ENCODE results near the gene DACH1.

DACH1 gene

GRCh38 chr13:71695662-71696061 lies 171.3 kb downstream of the DACH1 start:
- DNase-seq = no peak

- DNase-seq = no peak
These were observed 181.9 kb downstream of the DACH1 start for GRCh38 chr13:71685072-71685471.

GRCh38 chr13:71681901-71682613 lies 184.9 kb downstream of the DACH1 start:
- DNase-seq = no peak

- no peak for DNase-seq
These were observed 189.9 kb downstream of the DACH1 start for GRCh38 chr13:71677124-71677523.

- DNase-seq = no peak
These were observed 194.5 kb downstream of the DACH1 start for GRCh38 chr13:71672512-71672911.

- no peak for DNase-seq
These were observed 203.6 kb downstream of the DACH1 start for GRCh38 chr13:71663431-71663830.

GRCh38 chr13:71661921-71662320 lies 205.1 kb downstream of the DACH1 start:
- no peak for DNase-seq

GRCh38 chr13:71659404-71659803 lies 207.6 kb downstream of the DACH1 start:
- no peak for DNase-seq

GRCh38 chr13:71645467-71645866 lies 221.5 kb downstream of the DACH1 start:
- DNase-seq = no peak

- DNase-seq = no peak
These were observed 222.4 kb downstream of the DACH1 start for GRCh38 chr13:71644579-71644978.

- DNase-seq = no peak
These were observed 223.6 kb downstream of the DACH1 start for GRCh38 chr13:71643448-71643860.

- DNase-seq = no peak
These were observed 228.3 kb downstream of the DACH1 start for GRCh38 chr13:71638751-71639150.

GRCh38 chr13:71634602-71635443 lies 232.2 kb downstream of the DACH1 start:
- no peak for DNase-seq

- no peak for DNase-seq
These were observed 232.8 kb downstream of the DACH1 start for GRCh38 chr13:71634182-71634581.

GRCh38 chr13:71632721-71633120 lies 234.3 kb downstream of the DACH1 start:
- DNase-seq = no peak

- DNase-seq = no peak
These were observed 234.8 kb downstream of the DACH1 start for GRCh38 chr13:71632206-71632605.

GRCh38 chr13:71629167-71629566 lies 237.8 kb downstream of the DACH1 start:
- no peak for DNase-seq

GRCh38 chr13:71626421-71627117 lies 240.4 kb downstream of the DACH1 start:
- DNase-seq = no peak

GRCh38 chr13:71625694-71626093 lies 241.3 kb downstream of the DACH1 start:
- DNase-seq = no peak

GRCh38 chr13:71624653-71625600 lies 242.1 kb downstream of the DACH1 start:
- no peak for DNase-seq

GRCh38 chr13:71621174-71622124 lies 245.6 kb downstream of the DACH1 start:
- DNase-seq = no peak

Data from T1000 (cell line).